ENCODE data around the gene LRRC61.
"Not testable (repeated sequence)": the region's sequence is repeated elsewhere in the genome, so short reads cannot be mapped to it uniquely, and the experiment has no call there.

LRRC61 gene

GRCh38 chr7:150382844-150383225 is 59.7 kb downstream of the LRRC61 start:
- no peak for DNase-seq (ENCODE audit: low read depth in 2 of 2)

GRCh38 chr7:150383710-150384397 is 60.7 kb downstream of the LRRC61 start:
- no peak for DNase-seq (ENCODE audit: low read depth in 2 of 2)

GRCh38 chr7:150384406-150385301 is 61.5 kb downstream of the LRRC61 start:
- no peak for DNase-seq (ENCODE audit: low read depth in 2 of 2)

GRCh38 chr7:150385302-150385723 is 62.2 kb downstream of the LRRC61 start:
- DNase-seq (ENCODE audit: low read depth in 2 of 2) = no peak

- not testable (repeated sequence) for DNase-seq (ENCODE audit: low read depth in 2 of 2)
Measured at GRCh38 chr7:150385884-150386283, 62.7 kb downstream of the LRRC61 start.

Data from stimulated activated CD8-positive, alpha-beta memory T cell treated with anti-CD3 and anti-CD28 coated beads, Interleukin-2, amount 100 ng/mL, for 48 hours (primary cell).